ENCODE results near the gene NLRP12.

Gene NLRP12

DNA sequence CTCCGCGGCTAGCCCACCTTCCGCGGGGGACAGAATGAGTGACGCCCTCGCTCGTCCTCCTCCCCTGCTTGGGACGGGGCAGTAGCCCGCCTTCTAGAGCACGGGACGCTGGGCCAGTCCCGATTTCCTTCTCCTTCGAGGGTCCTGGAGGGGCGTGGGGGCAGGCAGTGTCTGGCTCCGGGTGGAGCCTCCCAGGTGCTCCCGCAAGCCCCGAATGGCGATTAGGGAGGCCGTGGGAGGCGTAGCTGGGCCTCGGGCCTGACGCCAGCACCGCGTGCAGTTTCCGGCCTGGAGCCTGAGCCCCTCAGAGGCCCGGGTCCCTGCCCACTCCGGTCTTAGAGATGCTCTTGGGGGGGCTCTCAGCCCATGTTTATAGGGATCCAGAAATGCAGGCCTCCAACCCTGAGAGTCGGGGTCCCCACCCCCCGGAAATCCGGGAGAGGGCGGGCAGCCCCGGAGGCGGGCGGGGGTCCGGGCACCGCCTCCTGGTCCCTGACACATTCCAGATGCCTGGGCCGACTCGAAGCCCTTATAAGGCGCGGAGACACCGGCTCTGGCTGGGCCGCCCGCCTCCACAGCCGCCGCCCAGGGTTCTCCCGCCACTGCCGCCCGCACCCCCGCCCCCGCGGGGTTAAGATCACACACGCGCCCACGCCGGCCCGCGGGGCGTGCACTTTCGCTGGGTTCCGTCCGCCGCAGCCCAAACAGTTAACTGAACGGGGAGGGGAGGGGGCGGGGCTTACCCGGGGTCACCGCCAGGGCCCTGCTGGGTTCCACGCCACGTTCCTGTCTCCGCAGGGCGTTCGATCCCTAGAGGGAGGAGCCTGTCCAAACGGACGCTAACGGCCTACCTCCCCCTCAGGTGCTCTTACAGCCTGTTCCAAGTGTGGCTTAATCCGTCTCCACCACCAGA, 45.0 kb upstream of the NLRP12 start:
- in situ Hi-C loops (cut with HindIII; ENCODE audit: low pct_ligation_motif_present, low sequenced_read_pairs) = no loop called here
- peak overlapping the region; percentile 98 for H3K27ac ChIP-seq
- H3K27me3 ChIP-seq (replicated peaks) = no peaks in the 10 kb centered on the region
- TF ChIP-seq, protein P1, sequence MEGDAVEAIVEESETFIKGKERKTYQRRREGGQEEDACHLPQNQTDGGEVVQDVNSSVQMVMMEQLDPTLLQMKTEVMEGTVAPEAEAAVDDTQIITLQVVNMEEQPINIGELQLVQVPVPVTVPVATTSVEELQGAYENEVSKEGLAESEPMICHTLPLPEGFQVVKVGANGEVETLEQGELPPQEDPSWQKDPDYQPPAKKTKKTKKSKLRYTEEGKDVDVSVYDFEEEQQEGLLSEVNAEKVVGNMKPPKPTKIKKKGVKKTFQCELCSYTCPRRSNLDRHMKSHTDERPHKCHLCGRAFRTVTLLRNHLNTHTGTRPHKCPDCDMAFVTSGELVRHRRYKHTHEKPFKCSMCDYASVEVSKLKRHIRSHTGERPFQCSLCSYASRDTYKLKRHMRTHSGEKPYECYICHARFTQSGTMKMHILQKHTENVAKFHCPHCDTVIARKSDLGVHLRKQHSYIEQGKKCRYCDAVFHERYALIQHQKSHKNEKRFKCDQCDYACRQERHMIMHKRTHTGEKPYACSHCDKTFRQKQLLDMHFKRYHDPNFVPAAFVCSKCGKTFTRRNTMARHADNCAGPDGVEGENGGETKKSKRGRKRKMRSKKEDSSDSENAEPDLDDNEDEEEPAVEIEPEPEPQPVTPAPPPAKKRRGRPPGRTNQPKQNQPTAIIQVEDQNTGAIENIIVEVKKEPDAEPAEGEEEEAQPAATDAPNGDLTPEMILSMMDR (IDR thresholded peaks at IDR 0.05; ENCODE audit: low read depth, low read length, missing control alignments) = peak; percentile 49
- H3K36me3 ChIP-seq (replicated peaks) = peaks cover 39% of the 10 kb centered on the region
- DNase-seq = peak; percentile 94
- H3K4me3 ChIP-seq (ENCODE audit: low read depth, low read length) = peak overlapping the region; percentile 97

DNA sequence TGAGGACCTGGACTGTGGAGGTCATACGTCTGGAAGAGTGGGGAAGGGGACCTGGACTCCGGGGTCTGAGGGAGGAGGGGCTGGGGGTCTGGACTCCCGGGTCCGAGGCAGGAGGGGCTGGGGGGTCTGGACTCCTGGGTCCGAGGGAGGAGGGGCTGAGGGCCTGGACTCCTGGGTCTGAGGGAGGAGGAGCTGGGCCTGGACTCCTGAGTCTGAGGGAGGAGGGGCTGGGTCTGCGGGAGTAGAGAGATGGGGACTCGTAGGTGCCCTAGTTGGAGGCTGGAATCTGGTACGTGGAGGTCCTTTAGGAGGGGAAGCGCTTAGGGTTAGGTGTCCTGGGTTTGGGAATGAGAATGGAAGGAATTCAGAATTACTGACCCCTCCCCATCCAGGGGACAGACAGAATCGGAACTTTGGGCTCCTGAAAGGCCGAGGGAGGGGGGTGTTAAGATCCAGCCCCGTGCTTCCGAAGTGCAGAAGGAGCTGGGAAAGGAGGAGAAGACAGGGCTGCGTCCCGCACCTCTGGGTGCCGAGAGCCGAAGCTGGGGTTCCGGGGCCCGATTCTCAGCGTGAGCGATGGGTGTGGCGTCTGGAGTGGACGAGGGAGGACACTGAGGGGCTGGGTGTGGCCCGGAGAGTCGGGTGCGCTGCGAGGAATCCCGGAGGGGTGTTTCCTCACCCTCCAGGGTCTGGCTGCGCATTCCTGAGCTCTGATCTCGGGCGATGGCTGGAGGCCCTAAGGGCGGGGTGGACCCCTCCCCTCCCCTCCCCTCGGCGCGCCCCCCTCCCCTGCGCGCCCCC, 44.2 kb upstream of the NLRP12 start:
- in situ Hi-C loops (cut with HindIII; ENCODE audit: low pct_ligation_motif_present, low sequenced_read_pairs) = no loop called here
- DNase-seq = peak; percentile 56
- no peaks in the 10 kb centered on the region for H3K27me3 ChIP-seq (replicated peaks)

DNA sequence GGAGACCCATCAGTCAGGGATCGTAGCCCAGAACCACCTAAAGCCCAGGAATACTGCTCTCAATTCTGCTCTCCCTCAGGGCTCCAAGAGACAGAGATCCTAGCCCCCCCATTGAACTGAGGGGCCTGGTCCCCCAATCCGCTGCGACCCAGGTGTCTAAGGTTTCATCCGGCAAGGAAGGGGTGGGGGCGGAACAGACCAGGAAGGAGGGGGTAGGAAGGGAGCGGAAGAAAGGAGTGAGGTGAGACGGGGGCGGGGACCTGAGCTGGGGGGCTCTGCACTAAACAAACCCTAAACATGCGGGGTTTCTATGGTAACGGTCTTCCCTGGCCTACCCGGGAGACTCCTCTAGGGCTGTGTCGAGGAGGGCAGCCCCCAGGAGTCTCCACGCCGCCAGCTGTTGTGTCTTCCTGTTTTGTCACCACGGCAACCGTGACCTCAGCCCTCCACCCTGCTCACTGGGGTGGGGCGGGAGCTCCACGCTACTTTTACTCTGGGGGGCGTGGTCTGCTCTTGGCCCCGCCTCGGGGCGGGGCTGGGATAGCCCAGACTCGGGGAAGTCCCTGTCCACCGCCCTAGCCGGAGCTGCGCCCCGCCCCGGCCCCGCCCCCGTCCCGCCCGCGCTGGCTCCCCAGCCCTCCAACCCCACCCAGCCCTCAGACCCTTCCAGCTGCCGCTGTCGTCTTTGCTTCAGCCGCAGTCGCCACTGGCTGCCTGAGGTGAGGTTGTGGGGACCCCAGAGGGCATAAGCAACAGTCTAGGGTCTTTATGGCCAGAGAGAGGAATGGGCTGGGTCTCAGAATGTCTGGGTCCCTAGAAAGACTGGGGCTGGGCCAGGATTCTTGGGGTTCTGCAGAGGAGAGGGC, 43.3 kb upstream of the NLRP12 start, which contains the start of gene MYADM:
MYADM (plus strand) TSS at position 659 of the 866 bp plus-strand sequence. CDS start 5,647 bp downstream, outside the sequence.
- H3K27me3 ChIP-seq (replicated peaks) = no peaks in the 10 kb centered on the region
- TF ChIP-seq, protein P1 (IDR thresholded peaks at IDR 0.05; ENCODE audit: low read depth, low read length, missing control alignments) = no peak
- peaks cover 22% of the 10 kb centered on the region for H3K36me3 ChIP-seq (replicated peaks)
- peak within 1 kb of the TSS; percentile 99 for H3K27ac ChIP-seq
- peak within 1 kb of the TSS; percentile 97 for H3K4me3 ChIP-seq (ENCODE audit: low read depth, low read length)
- in situ Hi-C loops (cut with HindIII; ENCODE audit: low pct_ligation_motif_present, low sequenced_read_pairs) = no loop called here
- peak; percentile 100 for DNase-seq

More for the DNA sequence above, 44.2 kb upstream of the NLRP12 start:
- Histone ChIP-seq H3K27ac (peak overlapping the region; percentile 98), H3K36me3 (replicated peaks) (peaks cover 30% of the 10 kb centered on the region), H3K4me3 (ENCODE audit: low read depth, low read length) (peak overlapping the region; percentile 97)
- TF ChIP-seq, protein P1 (IDR thresholded peaks at IDR 0.05; ENCODE audit: low read depth, low read length, missing control alignments) = no peak

DNA sequence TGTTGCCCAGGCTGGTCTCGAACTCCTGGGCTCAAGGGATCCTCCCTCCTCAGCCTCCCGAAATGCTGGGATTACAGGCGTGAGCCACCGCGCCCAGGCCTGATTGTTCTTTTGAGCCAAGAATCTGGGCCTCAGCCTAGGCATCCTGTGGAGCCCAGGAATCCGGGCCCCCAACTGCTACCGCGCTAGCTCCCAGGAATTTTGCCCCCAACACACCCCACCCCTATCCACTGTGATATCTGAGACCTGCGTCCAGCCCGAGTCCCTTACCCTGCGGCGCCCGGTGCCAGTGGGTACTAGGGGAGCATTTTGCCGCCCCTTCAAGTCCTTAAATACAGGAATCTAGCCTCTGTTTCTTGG, 42.7 kb upstream of the NLRP12 start:
- no peak for DNase-seq
- Histone ChIP-seq H3K27ac (peak overlapping the region; percentile 99), H3K36me3 (replicated peaks) (peaks cover 16% of the 10 kb centered on the region), H3K4me3 (ENCODE audit: low read depth, low read length) (peak overlapping the region; percentile 56), H3K27me3 (replicated peaks) (no peaks in the 10 kb centered on the region)
- TF ChIP-seq, protein P1 (IDR thresholded peaks at IDR 0.05; ENCODE audit: low read depth, low read length, missing control alignments) = no peak
- in situ Hi-C loops (cut with HindIII; ENCODE audit: low pct_ligation_motif_present, low sequenced_read_pairs) = no loop called here
